HS-5 (cell line): ENCODE results near the gene ABI3BP.

Experiments
- DNase-seq: peaks from one replicate; pipeline ENCODE4 v3.0.0-alpha.2; 2012; ENCODE audit warnings: low read depth

ABI3BP gene

DNA sequence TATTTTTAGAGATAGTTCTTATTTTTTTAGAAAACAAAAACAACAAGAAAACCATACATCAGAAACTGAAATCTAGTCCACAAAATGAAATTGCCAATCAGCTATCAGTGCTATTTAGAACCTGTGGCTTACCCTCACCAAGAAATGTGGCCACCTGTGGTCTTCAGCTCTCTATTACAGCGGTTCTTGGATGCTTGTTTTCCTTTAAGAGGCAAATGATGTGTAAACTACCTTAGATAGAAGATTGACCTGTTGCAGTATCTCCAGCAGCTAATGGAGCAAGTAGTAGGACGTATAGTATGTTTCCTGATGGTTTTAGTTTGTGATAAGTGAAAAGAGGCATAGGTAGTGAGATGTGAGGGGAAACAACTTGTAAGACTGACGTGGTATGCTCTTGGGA lies 262.7 kb downstream of the ABI3BP start:
- no peak for DNase-seq

- no peak for DNase-seq
These were observed 266.5 kb downstream of the ABI3BP start for GRCh38 chr3:100726706-100727105.

GRCh38 chr3:100725935-100726513 lies 267.2 kb downstream of the ABI3BP start:
- no peak for DNase-seq

DNA sequence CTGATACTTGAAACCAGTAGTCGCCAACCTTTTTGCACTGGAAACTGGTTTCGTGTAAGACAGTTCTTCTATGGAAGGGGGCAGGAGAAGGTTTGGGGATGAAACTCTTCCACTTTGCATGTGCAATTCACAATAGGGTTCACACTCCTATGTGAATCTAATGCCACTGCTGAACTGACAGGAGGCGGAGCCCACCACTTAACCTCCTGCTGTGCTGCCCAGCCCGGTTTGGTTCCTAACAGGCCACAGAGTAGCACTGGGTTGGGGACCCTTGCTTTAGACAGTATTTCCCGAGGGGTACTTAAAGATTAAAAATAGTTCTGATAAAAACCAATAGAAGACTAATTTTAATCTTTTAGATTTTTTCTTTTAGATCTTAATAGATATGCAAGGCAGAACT lies 272.8 kb downstream of the ABI3BP start:
- no peak for DNase-seq

DNA sequence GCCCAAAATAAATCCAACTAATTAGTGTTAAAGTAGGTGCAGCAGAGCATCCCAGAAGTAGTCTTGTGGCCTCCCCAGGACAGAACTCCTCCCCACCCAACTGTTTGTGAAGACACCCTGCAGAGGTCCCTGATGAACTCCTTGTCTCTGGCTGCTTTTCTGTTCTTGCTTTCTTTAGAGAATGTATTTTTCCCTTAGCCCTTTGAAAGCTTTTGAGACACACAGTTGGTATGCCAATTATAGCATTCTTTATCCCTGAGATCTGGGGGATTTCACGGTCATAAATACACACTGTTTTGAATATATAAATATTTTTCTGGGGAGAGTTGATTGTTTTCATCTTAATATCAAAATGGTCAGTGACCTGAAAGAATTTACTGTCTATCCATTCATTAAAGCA lies 274.1 kb downstream of the ABI3BP start:
- DNase-seq = no peak

DNA sequence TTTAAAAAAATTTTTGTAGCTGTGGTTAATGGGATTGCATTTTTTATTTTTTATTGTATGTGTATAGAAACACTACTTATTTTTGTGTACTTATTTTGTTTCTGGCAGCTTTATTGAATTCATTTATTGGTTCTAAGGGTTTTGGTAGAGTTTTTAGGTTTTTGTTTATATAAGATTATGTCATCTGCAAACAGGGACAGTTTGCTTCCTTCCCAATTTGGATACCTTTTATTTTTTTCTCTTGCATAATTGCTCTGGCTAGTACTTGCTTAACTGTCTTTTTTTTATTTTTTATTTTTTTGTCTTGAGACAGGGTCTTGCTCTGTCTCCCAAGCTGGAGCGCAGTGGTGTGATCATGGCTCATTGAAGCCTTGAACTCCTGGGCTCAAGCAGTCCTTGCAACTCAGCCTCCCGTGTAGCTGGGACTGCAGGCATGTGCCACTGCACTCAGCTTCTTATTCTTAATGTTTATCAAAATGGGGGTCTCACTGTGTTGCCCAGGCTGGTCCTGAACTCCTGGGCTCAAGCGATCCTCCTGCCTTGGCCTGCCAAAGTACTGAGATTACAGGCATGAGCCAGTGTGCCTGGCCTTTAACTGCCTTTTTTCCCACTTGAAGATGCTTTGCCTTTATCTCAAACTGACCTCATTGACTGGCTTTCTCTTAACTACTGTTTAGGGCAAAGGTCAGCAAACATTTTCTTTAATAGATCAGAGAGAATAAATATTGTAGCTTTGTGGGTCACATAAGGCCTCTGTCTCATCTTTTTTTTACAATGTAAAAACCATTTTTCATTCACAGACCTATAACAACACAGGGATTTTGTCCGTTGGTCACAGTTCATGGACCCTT lies 275.4 kb downstream of the ABI3BP start:
- no peak for DNase-seq

DNA sequence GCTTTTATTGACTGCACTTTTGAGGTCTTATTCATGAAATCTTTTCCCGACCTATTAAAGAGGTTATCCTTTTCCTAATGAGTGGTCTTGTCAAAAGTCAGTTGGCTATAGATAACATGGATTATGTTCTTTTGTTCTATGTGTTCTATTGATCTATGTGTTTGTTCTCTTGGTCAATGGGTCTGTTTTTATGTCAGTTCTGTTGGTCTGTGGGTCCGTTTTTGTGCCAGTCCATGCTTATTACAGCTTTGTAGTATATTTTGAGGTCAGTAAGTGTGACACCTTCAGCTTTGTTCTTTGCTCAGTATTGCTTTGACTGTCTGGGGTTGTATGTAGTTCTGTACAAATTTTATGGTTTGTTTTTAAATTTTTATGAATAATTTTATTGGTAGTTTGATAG lies 276.2 kb downstream of the ABI3BP start:
- no peak for DNase-seq

DNA sequence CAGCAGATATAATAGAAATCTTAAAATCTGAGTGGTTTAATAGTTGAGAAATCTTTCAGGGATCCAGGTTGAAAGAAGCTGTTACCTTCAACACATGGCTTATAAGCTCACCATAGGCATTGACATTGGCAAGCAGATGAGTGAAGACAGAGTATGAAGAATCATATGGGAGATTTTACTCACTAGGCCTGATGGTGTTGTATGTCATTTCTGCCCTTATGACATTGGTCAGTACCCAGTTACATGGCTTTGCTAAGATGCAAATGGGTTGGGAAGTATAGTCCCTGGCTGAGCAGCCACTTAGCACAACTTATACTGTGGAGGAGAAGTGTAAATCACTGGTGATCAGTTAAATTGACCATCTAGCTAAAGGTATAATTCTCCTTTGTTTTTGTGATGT lies 278.0 kb downstream of the ABI3BP start:
- no peak for DNase-seq

- peak; percentile 26 for DNase-seq
These were observed 282.8 kb downstream of the ABI3BP start for GRCh38 chr3:100710261-100710968.

DNA sequence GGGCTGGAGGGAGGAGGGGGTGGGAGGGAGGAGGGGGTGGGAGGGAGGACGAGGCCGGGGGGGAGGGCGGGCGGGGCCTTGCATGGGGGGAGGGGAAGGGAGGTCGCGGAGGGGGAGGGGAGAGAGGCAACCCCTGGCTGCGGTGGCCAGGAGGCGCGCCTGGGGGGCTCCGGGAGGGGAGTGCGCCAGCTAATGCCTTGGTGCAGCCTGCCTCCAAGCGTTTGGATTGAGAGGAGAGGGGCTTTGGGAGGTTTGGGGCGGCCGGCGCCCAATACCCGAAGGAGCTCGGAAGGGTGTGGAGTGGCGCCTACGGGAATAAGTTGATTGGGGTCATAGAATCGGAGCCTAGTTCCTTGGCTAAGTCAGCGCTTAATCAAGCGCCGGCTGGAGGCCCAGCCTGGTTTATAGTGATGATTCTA lies 283.4 kb downstream of the ABI3BP start:
- DNase-seq = no peak

DNA sequence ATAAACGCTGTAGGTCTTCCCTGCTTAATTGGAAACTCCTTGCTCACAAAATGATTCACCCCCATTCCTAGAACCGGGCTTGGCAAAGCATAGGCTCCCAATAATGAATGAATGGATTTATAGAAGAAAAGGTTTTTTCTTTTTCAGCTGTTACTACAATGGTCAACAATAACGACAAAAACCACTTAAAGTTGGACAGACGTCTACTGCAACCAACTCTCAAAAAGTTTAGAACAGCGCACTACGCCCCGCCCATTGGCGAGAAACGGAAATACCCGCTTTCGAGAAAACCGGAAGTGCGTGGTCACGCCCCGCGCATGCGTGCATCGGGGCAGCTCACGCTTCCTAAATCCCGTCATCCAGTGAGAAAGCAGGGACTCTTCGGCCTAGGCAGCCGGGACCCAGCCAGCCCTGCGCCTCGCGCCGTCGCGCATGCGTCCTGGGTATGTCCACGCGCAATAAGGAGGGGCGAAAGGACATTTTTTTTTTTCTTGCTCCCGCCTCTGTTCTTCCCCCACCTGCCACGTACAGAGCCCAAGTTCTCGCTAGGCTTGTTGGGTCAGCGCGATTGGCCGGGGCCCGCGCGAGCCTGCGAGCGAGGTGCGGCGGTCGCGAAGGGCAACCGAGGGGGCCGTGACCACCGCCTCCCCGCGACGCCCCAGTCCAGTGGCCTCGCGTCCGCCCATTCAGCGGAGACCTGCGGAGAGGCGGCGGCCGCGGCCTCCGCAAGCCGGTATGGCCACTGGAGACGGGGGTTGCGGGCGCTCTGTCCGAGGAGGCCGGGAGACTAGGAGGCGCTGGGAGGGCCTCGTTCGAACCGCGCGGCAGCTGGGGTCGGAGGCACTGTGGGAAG lies 284.0 kb downstream of the ABI3BP start, which contains the start of gene TFG:
Gene TFG, plus strand, starts transcription at position 506 of the 853 bp plus-strand sequence. CDS start 4,192 bp downstream, outside the sequence.
- DNase-seq = peak; percentile 98

GRCh38 chr3:100708644-100708988 lies 284.6 kb downstream of the ABI3BP start:
- DNase-seq = no peak

- no peak for DNase-seq
These were observed 286.9 kb downstream of the ABI3BP start for GRCh38 chr3:100706365-100706764.

DNA sequence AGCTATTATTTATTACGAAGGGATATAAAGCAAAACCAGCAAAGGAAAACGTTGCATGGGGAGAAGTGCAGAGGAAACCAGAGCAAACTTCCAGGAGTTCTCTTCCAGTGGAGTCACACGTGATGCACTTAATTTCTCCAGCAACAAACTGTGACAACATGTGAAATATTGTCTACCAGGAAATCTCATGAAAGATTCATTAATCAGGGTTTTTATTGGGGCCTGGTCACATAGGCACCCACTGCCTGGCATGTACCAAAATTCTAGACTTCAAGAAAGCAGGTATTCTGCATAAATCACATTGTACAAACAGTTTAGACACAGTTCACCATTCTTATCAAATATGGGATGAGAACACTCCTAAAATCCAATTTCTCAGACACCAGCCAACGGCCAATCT lies 289.4 kb downstream of the ABI3BP start:
- no peak for DNase-seq

DNA sequence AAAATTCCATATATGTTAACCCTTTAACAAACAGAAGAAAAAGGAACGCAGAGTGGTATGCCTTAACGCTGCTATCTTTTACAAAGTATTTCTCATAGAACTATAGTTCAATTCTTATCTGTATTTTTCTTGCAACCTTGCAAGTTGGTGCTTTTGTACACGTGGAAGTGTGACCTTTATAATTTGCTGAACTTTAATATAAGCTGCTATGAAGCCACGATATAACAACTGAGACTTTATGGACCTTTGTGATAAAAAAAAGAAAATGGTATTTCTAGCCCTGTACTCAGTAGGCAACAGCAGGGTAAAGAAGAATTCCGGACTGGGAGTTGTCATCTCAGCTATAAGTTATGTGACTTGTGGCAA lies 290.3 kb downstream of the ABI3BP start:
- DNase-seq = no peak

GRCh38 chr3:100702082-100702979 lies 290.9 kb downstream of the ABI3BP start:
- DNase-seq = no peak

- no peak for DNase-seq
These were observed 292.5 kb downstream of the ABI3BP start for GRCh38 chr3:100700708-100701107.
